Putamen (tissue), 1 donor: ENCODE measurements around the gene COL4A5.

Experiments
- DNase-seq: peaks from one replicate; pipeline ENCODE4 v3.0.0-alpha.2; 2016; ENCODE audit warnings: low spot score

Gene COL4A5

DNA sequence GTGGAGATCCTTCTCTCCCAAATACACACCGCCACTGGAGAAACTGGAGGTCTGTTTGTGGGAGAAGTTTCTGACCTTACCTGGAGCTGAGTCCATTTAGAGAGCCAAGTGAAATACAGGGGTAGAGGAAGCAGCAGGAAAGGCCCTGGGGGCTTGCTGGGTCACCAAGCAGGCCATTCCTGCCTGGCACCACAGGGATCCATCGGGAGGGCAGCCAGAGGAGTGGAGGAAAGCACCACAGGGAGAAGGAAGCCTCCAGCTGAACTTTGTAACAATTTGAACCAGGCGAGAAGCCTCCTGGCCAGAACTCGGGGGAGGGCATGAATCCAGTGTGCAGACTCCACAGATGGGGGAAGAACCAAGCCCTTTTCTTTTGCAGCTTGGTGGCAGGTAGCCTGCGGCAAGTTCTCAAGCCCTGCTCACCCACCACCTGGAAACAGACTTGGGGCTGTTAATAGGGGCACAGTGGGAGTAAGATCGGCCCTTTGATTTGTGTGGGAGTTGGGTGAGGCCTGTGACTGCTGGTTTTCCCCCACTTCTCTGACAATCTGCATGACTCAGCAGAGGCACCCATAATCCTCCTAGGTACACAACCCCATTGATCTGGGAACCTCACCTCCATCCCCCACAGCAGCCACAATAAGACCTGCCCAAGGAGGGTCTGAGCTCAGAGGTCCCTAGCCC lies 202.1 kb downstream of the COL4A5 start:
- no peak for DNase-seq

DNA sequence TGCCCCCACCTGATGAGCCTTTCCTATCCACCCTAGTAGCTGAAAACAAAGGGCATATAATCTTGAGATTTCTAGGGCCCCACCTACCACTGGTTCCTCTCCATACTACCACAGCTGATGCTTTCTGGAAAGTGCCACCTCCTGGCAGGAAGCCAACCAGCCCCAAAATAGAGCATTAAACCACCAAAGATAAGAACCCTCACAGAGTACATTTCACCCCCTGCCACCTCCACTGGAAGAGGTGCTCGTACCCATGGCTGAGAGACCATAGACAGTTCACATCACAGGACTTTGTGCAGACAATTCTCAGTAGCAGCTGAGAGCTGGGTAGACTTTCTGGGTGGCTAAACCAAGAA lies 202.6 kb downstream of the COL4A5 start:
- DNase-seq: no peak

- DNase-seq: no peak
Observed at GRCh38 chrX:108664701-108665100, 225.1 kb downstream of the COL4A5 start.

- DNase-seq: no peak
Observed at GRCh38 chrX:108666101-108666500, 226.5 kb downstream of the COL4A5 start.

GRCh38 chrX:108671526-108671925 lies 231.9 kb downstream of the COL4A5 start:
- no peak for DNase-seq

DNA sequence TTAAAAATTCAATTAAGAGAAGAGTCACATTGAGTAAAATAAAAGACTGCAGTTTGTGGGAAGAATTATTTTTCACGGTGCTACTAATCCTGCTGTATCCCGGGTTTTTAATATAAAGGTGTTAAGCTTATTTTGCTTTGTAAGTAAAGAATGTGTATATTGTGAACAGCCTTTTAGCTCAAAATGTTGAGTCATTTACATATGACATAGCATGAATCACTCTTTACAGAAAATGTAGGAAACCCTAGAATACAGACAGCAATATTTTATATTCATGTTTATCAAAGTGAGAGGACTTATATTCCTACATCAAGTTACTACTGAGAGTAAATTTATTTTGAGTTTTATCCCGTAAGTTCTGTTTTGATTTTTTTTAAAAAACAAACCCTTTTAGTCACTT lies 257.1 kb downstream of the COL4A5 start:
- no peak for DNase-seq

GRCh38 chrX:108699368-108699767 lies 259.7 kb downstream of the COL4A5 start:
- DNase-seq: peak; percentile 7

DNA sequence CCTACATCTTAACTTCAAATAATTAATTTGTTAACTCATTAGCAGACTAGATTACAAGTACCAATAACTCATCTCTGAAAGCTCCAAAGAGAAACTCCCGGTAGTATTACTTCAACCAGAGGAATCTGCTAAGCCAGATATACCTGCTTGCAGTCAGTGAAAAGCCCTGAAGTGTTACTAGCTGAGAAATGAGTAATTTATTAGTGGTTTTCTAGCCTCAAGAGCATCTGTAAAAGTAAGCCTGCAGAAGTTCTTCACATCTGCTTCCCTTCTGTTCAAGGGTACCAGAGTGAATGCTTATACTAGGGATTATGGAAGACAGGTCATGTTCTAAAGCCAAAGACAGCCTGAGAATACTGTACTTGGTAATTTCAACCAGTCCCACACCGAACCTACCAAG lies 262.0 kb downstream of the COL4A5 start:
- DNase-seq: no peak

- DNase-seq: no peak
Observed at GRCh38 chrX:108702530-108702929, 262.9 kb downstream of the COL4A5 start.

GRCh38 chrX:108704839-108705238 lies 265.2 kb downstream of the COL4A5 start:
- no peak for DNase-seq

DNA sequence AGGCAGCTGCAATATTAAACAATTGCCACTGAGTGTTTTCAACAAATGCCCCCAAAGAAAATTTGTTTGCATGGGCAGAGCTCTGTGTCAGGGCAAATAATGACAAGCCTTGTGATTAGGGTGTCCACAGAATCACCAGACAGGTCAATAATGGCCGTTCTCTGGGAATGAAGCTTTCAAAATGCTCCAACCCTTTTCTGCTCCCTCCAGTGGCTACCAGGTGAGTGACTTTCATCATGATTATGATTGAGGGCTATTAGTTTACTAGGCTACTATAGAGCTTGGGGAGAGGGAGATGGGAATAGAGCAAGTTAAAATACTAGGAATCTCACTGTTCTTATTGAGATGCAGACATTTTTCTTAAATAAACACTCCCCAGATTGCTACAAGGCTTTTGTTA lies 273.2 kb downstream of the COL4A5 start:
- no peak for DNase-seq

- no peak for DNase-seq
Observed at GRCh38 chrX:108722561-108722960, 282.9 kb downstream of the COL4A5 start.

GRCh38 chrX:108726748-108727147 lies 287.1 kb downstream of the COL4A5 start:
- no peak for DNase-seq

DNA sequence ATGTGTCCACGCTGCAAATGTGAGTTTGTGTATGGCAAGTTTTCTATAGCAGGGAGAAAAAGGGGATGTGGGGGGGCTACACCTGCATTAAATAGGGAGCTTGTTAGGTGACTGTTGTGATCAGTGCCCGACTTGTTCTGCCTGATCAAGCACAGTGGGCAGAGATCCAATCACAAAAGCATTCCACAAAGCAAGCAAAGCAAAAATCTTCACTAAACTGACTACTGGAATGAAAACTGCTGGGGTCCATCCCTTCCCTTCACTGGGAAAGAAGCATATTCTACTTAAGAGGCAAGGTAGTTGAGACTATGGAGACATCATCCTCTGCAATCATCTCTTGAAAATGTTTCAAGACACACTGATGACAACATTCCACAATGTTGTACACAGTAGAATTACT lies 291.5 kb downstream of the COL4A5 start:
- no peak for DNase-seq

- DNase-seq: no peak
Observed at GRCh38 chrX:108732630-108733321, 293.1 kb downstream of the COL4A5 start.

DNA sequence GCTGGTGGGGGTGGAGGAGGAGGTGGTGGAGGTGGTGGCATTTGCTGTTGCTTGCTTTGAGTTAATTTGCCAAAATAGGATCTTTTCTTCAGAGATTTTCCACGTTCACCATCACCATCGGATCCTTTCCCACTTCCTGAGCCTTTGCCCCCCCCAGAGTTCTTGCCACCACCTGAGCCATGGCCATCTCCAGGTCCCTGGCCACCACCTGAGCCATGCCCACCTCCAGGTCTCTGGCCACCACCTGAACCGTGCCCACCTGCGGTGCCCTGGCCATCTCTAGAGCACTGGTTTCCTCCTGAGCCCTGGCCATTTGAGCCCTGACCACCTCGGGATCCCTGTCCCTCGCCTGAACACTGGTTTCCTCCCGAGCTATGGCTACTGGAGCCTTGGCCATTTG lies 294.8 kb downstream of the COL4A5 start:
- no peak for DNase-seq

DNA sequence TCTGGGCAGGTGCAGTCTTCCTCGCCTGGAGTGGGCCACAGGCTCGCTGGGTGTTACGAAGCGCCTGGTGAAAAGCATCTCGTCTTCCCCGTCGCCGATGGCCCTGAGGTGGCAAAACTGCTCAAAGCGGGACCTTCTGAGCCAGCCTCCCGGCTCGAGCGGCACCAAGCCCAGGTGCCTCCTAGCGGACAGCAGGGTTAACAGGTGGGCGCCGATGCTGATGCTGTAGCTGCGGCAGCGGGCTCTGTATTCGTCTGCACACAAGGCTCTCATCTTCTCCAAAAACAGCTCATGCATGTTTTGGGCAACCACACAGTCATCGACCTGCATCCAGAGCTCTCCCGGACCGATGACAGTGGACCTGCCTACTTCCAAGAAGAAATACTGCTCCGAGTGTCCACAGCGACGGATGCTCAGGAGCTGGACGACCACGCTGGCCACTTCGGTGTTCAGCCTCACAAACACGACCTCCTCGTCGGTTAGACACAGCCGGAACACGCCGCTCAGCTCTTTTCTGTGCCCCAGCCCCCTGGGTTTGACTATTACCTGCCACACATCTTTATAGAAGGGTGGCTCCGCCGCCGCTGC lies 295.5 kb downstream of the COL4A5 start:
- DNase-seq: no peak

GRCh38 chrX:108735679-108736508 lies 296.3 kb downstream of the COL4A5 start:
- DNase-seq: no peak

DNA sequence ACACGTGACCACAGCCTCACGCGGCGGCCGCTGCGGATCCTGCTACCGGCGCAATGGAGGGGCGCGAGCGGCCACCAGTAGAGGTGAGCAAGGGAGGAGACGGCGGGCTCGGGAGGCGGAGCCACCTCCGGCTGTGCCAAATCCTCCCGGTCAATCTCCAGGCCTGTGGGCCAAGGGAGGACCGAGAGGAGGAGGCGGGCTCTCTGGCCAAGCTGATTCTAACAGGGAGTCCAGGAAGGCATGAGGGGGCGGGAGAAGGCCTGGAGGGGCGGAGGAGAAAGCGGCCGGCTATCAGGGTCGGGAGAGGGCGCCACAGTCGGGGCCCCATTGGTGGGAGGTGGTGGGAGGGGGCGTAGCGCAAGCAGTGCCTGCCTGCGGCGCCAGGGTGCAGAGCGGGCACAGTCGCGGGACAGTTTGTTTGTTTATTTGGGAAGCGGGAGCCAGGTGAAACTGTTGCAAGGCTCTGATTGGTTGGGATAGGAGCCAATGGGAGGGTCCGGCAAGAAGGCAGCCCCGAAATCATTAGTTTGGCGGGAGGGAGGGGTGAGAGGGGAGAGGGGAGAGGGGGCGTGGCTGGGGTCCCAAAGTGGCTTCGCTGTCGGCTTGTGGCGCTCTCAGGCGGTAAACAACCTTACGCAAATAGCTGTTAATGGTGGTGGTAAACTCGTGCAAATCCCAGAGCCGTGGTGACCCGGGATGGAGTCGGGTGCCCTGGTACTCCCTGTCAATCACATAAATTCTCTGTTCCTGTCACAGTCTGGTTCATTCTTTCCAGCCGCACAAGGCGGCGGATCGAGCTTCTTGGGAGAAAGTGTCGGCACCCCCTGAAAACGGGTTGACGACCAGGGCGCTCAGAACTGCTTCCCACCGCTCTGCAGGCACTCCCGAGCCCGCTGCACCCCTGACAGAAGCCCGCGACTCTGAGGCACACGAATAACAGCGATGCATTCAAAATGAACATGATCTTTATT lies 297.2 kb downstream of the COL4A5 start, which contains the start of gene IRS4:
TSS of gene IRS4 (minus strand) at position 55 of the 971 bp plus-strand sequence.
- DNase-seq: no peak

- no peak for DNase-seq
Observed at GRCh38 chrX:108737754-108738153, 298.1 kb downstream of the COL4A5 start.

- no peak for DNase-seq
Observed at GRCh38 chrX:108740299-108740774, 300.7 kb downstream of the COL4A5 start.
